ENCODE results near the gene KIAA0825.

Gene KIAA0825

GRCh38 chr5:94217216-94217615, 401.2 kb downstream of the KIAA0825 start:
- H3K4me3 Mint-ChIP-seq: no peak overlapping the region
- no peaks in the 10 kb centered on the region for H3K27me3 Mint-ChIP-seq (ENCODE audit: low read depth, poor library complexity)
- H3K36me3 Mint-ChIP-seq (ENCODE audit: low read depth): no peaks in the 10 kb centered on the region
- DNase-seq: no peak
- no peaks in the 10 kb centered on the region for H3K9me3 Mint-ChIP-seq
- no peak for TF ChIP-seq CTCF (IDR thresholded peaks at IDR 0.05)
- no peak overlapping the region for H3K27ac Mint-ChIP-seq
- H3K4me1 Mint-ChIP-seq: no peaks in the 10 kb centered on the region

DNA sequence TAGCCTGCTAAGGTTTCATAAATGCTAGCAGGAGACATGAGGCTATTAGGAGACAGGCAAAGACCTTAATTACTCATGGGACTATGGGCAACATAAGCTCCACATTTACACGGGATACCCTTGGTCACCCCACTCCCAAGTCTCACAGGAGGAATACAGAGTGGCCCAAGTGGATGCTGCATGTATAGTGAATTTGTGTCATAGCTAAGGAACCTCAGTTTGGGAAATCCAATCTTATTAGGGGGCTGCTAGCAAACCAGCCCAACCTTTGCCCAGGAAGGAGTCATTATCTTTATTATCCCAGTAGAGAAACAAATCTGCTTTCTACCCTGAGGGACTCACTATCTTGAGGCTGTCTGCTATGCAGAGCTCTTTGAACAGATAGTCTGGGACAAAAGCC, 405.9 kb downstream of the KIAA0825 start:
- no peak for TF ChIP-seq CTCF (IDR thresholded peaks at IDR 0.05)
- Mint-ChIP-seq H3K27me3 (ENCODE audit: low read depth, poor library complexity) (no peaks in the 10 kb centered on the region), H3K9me3 (no peaks in the 10 kb centered on the region), H3K4me3 (no peak overlapping the region), H3K36me3 (ENCODE audit: low read depth) (no peaks in the 10 kb centered on the region), H3K4me1 (peaks cover 4% of the 10 kb centered on the region), H3K27ac (no peak overlapping the region)
- no peak for DNase-seq

DNA sequence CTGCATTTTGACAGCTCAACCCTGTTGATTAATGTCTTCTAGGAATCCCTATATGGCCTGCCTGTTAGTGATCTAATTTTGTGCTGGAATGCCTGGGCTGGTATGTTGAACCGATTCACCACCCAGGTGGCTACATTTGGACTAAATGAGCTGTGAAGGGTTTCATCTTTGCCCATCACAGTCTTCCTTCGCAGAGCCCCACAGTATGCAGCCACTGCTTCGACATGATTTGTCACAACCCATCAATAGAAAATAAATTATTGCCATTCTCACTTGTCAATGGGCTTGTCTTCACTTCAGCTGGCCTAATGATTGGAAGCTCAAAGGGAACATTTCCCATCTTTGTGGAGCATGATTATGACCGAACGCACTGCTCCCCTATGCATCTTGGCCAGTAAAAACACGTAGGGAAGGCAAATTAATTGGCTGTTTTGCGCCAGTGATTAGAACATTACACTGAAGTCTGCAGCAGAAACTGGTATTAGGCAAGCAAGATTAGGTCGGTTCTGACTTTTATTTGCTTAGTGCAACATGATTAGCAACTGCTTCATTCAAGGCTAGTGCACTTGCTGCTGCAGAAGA, 408.5 kb downstream of the KIAA0825 start:
- H3K36me3 Mint-ChIP-seq (ENCODE audit: low read depth): no peaks in the 10 kb centered on the region
- H3K4me3 Mint-ChIP-seq: no peak overlapping the region
- no peak for TF ChIP-seq CTCF (IDR thresholded peaks at IDR 0.05)
- no peak overlapping the region for H3K27ac Mint-ChIP-seq
- H3K27me3 Mint-ChIP-seq (ENCODE audit: low read depth, poor library complexity): no peaks in the 10 kb centered on the region
- H3K4me1 Mint-ChIP-seq: peaks cover 4% of the 10 kb centered on the region
- no peak for DNase-seq
- H3K9me3 Mint-ChIP-seq: no peaks in the 10 kb centered on the region

DNA sequence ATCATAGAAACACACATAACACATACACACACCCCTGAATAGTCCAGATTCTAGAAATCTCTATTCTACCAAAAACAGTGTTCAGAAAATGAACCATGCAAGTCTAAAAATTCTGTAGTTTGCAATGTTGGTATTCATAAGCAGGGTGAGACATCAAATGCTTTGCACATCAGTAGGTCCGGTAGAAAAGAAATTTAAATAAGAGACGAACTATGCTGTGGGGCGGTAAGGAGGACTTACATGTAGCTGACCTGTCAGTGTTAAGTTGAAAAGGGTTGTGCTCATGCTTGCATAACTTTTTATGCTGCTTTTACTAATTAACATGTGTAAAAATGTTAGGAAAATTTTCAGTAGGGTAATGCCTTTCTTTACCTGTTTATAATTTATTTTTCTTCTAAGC, 409.1 kb downstream of the KIAA0825 start:
- no peak for TF ChIP-seq CTCF (IDR thresholded peaks at IDR 0.05)
- H3K4me1 Mint-ChIP-seq: peaks cover 4% of the 10 kb centered on the region
- H3K27me3 Mint-ChIP-seq (ENCODE audit: low read depth, poor library complexity): no peaks in the 10 kb centered on the region
- H3K27ac Mint-ChIP-seq: no peak overlapping the region
- H3K9me3 Mint-ChIP-seq: no peaks in the 10 kb centered on the region
- no peak overlapping the region for H3K4me3 Mint-ChIP-seq
- no peaks in the 10 kb centered on the region for H3K36me3 Mint-ChIP-seq (ENCODE audit: low read depth)
- DNase-seq: no peak

GRCh38 chr5:94199566-94199965, 418.8 kb downstream of the KIAA0825 start:
- Mint-ChIP-seq H3K9me3 (no peaks in the 10 kb centered on the region), H3K27ac (no peak overlapping the region), H3K36me3 (ENCODE audit: low read depth) (no peaks in the 10 kb centered on the region), H3K4me3 (no peak overlapping the region), H3K4me1 (no peaks in the 10 kb centered on the region), H3K27me3 (ENCODE audit: low read depth, poor library complexity) (peaks cover 5% of the 10 kb centered on the region)
- no peak for DNase-seq
- TF ChIP-seq CTCF (IDR thresholded peaks at IDR 0.05): no peak

- TF ChIP-seq CTCF (IDR thresholded peaks at IDR 0.05): no peak
- Mint-ChIP-seq H3K4me3 (no peak overlapping the region), H3K36me3 (ENCODE audit: low read depth) (no peaks in the 10 kb centered on the region), H3K27ac (no peak overlapping the region), H3K4me1 (no peaks in the 10 kb centered on the region), H3K9me3 (no peaks in the 10 kb centered on the region), H3K27me3 (ENCODE audit: low read depth, poor library complexity) (peaks cover 5% of the 10 kb centered on the region)
- no peak for DNase-seq
Measured at GRCh38 chr5:94197970-94198369, 420.4 kb downstream of the KIAA0825 start.
